HG03575 (cell line): Measurements from ENCODE around the gene ATL2.
"Not testable (repeated sequence)": the region's sequence is repeated elsewhere in the genome, so short reads cannot be mapped to it uniquely, and the experiment has no call there.

ENCODE experiments used
- ATAC-seq: cut with Tn5 transposase; IDR thresholded peaks from one replicate; pipeline ENCODE4 v1.9.1; 2021; ENCODE audit not compliant: unreplicated experiment, insufficient number of reproducible peaks, low FRiP score; ENCODE audit errors: extremely low read depth

Gene ATL2

GRCh38 chr2:38290332-38290731 lies 86.7 kb downstream of the ATL2 start:
- no peak for ATAC-seq

DNA sequence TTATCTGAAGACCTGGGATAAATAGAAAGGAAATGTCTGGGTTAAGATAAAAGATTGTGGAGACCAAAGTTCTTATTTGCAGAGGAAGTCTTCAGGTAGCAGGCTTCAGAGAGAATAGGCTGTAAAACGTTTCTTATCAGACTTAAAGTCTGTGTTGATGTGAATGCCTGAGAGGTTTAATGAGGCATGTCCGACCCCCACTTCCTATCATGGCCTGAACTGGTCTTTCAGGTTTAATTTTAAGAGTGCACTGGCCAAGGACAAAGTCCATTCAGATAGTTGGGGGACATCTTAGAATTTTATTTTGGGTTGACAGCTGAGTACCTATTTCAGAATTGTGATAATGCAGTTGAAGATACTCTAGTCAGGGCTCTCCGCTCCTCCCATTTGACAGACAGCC lies 92.1 kb downstream of the ATL2 start:
- ATAC-seq, result no peak

GRCh38 chr2:38281095-38281742 lies 95.9 kb downstream of the ATL2 start:
- ATAC-seq, result no peak

GRCh38 chr2:38279201-38279600 lies 97.9 kb downstream of the ATL2 start:
- no peak for ATAC-seq

DNA sequence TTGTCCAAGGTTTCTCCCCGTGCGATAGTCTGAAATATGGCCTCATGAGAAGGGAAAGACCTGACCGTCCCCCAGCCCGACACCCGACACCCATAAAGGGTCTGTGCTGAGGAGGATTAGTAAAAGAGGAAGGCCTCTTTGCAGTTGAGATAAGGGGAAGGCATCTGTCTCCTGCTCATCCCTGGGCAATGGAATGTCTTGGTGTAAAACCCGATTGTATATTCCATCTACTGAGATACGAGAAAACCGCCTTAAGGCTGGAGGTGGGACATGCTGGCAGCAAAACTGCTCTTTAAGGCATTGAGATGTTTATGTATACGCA lies 99.0 kb downstream of the ATL2 start:
- ATAC-seq, result not testable (repeated sequence)

DNA sequence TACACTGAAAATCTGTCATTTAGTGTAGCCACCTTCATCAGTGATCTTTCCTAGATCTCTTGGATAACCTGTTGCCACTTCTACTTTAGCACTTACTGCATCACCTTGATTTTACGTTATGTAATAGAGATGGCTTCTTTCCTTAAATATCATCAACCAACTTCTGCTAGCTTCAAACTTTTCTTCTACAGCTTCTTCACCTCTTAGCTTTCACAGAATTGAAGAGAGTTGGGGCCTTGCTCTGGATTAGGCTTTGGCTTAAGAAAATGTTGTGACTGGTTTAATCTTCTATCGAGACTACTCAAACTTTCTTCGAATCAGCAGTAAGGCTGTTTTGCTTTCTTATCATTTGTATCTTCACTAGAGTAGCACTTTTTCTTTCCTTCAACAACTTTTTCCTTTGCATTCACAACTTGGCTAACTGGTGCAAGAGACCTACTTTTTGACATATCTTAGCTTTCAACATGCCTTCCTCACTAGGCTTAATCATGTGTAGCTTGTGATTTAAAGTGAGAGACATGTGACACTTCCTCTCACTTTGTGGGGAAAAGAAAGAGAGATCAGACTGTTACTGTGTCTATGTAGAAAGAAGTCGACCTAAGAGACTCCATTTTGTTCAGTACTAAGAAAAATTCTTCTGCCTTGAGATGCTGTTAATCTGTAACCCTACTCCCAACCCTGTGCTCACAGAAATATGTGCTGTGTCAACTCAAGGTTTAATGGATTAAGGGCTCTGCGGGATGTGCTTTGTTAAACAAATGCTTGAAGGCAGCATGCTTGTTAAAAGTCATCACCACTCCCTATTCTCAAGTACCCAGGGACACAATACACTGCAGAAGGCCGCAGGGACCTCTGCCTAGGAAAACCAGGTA lies 99.6 kb downstream of the ATL2 start:
- ATAC-seq, result no peak

DNA sequence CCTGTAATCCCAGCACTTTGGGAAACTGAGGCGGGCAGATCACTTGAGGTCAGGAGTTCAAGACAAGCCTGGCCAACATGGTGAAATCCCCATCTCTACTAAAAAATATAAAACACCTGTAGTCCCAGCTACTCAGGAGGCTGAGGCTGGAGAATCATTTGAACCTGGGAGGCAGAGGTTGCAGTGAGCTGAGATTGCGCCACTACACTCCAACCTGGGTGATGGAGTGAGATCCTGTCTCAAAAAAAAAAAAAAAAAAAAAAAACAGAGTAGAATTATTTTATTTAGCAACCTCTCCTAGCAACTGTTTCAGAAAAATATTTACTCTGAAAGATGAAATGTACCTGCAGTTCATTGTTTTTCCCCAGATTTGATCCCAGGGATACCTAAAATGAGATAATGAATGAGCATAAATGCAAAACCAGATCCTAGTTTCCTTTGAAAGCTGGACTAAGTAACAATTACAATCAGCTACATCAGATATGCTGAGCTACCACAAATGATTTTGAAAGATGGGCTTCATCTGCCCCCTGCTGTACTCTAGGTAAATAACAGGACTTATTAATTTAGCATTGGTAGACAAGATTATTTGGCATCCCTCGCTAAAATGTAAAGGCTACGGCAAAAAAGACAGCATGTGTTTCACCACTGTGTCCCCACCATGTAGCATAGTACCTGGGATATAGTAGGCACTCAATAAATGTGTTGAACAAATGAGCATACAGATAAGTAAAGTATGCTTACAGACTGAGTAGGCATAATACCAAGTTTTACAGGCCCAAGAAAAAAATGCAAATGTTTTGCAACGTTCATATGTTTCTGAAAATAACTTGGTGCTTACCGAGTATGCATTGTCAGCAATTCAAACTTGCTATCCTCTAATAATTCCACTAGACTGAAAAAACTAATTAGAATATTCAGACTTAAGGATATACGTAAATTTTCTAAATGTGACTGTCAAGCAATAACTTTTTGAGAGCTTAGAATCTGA lies 102.5 kb downstream of the ATL2 start:
- ATAC-seq, result no peak

DNA sequence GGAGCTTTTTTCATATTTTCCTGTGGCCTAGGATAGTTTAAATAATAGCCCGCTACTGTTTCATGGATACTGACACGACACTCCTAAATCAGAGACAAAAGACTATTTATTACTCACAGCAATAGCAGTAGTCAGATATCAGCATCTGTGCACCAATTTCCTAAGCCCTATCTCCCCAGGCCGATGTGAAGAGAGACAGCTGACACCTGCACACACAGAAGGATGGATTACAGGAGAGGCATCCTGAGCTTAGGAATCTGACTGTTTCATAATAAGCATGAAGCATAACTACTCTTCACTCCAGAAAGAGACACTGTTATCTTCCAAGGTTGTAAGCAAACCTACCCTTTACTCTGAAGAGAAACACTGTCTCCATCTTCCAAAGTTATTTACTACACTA lies 105.4 kb downstream of the ATL2 start:
- no peak for ATAC-seq

DNA sequence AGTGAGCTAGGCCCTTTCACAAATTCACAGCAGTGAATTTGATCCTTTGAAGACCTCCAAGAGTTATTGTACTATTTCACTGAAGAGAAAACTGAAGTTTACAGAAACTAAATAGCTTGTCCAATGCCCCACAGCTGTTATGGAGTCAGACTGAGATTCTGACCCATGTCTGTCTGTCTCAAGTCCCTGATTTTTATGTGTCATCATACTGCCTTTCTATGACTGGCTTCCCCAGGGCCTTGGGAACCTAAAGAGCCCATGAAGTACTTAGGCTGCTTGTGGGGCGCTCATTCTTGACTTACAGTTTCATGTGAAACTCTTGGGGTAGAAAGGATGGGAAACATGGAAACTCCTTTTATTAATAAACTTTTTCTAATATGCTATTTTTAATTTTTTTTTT lies 107.7 kb downstream of the ATL2 start:
- ATAC-seq, result no peak

DNA sequence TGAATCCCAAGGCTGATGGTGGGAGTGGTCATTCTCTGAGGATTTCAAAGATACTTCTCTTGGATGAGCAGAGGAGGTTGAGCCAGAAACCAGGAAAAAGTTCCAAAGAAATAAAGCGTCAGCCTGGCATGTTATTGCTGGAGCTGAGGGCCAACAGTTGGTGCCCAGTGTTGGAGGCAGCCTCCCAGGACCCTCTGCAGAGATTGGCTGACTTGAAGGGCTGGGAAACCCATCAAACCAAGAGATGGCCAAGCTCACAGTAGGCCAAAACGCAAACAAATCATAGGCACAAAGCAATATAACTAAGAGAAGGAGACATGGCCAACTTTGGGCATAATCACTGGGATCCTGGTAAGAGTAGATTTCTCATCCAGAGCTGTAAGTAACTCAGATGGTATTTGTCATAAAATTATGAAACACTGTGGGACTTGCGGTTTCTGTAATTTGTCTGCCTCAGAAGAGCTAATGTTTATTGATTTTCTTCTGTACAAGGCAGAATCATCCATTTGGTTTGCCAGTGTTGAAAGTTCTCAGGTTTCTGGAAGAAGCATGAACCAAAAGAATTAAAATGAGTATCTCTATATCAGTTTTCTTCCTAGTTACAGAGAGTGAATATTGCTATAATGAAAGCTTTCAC lies 108.3 kb downstream of the ATL2 start:
- ATAC-seq, result no peak

DNA sequence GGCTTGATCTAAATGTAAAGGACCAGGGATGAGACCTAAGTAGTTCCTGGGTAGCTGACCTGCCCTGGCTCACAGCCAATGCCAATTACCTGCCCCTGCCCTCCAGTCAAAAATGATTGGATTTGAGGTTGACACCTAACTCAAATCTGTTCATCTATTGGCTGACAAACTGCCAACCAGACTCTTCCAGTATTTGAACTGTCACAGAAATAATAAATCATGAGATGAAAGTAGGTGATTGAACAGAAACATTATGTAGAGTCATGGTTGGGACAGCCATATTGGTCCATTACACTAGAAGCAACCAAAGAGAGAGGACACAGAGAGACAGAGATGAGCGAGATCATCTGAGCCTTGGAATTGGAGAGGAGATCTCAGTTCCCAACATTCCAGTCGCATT lies 109.1 kb downstream of the ATL2 start:
- no peak for ATAC-seq

DNA sequence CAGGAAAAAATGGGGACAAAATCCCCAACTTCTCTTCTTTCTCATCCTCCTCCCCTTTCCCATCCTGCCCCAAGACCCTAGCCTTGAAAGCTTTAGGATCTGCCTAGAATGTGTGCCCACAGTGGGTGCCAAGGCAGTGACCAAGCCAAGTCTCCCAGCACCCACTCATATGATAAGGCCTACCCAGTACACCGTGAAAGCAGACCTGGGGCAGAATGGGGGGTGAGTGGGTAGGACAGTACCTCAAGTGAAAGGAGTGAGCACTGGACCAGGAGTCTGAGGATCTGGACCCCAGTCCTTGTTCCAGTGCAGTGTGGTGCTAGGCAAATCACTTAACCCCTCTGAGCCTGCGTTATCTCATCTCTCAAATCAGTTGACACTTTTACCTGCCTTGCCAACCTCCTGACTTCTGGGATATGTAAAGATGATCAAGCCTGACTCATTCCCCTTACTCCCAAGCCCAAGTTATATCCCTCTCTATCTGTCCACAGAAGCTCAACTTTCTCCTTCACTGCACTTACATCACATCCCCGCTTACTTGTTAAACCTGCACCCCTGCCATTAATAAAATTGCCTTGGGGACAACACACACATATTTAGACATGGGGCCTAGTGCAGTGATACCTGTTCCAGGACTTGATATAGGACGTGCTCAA lies 109.7 kb downstream of the ATL2 start:
- ATAC-seq, result no peak

DNA sequence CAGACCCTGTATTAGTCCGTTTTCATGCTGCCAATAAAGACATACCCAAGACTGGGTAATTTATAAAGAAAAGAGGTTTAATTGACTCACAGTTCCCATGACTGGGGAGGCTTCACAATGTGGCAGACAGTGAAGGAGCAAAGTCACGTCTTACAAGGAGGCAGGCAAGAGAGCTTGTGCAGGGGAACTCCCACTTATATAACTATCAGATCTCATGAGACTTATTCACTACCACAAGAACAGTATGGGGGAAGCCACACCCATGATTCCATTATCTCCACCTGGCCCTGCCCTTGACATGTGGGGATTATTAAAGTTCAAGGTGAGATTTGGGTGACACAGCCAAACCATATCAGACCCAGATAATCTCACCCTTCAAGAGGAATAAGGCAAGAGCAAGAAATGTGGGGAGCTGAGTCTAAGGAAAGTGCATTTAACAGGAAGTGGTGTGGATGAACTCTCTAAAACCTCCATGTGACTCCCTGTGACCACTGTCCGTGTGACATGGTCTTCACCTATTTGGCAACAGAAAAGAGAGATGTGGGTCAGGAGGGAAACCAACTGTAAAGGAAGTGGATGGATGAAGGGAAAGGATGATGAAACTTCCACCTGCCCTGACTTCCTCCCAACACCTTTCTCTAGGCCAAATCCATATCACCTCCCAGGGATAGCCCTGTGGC lies 110.6 kb downstream of the ATL2 start:
- ATAC-seq, result no peak

- ATAC-seq, result no peak
Measured at GRCh38 chr2:38265461-38265860, 111.6 kb downstream of the ATL2 start.

- no peak for ATAC-seq
Measured at GRCh38 chr2:38264396-38265221, 112.5 kb downstream of the ATL2 start.

GRCh38 chr2:38263293-38263692 lies 113.8 kb downstream of the ATL2 start:
- no peak for ATAC-seq

DNA sequence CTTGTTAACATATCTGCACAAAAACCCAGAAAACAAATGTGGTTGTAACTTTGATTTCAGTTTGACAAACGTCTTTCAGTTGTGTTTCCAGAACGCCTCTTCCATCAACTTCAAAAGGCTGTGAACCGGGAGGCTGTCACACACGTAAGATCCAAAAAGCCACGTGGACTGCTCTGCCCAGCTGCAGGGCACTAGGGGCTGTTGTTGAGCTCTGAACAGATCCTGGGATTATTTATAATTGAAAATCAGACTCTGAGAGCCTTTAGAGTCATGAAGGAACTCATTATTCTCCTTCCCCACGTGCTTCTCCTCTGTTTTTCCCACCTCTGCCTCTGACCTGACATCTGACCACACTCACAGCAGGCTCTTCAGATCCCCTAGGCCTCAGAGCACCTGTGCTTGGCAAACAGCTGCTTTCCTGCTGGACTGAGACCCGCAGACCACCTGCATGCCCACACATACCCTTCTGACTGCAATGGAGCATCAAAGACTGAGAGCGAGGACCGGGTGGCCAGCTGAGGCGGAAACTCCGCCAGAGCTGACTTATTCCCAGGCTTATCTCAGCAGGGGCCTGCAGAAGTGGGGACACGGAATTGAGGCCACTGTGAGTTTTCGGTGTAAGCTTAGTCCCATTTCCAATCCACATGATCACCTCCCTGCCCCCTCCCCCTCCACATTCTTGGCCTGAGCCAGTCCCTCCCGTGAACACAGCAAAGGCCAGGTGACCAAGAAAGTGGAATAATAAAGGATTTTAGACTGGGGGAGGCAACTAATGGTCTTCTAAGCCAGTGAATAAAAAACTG lies 114.8 kb downstream of the ATL2 start:
- ATAC-seq, result no peak
